Measurements from ENCODE around the gene MTFR1L. TPM values are rescaled to one million over a fixed set of nuclear protein-coding genes. Genes with fewer than 3 reads are reported as not detected.

Gene MTFR1L
- total RNA-seq, 1 experiment from 2014 or later: 32.5 TPM

DNA sequence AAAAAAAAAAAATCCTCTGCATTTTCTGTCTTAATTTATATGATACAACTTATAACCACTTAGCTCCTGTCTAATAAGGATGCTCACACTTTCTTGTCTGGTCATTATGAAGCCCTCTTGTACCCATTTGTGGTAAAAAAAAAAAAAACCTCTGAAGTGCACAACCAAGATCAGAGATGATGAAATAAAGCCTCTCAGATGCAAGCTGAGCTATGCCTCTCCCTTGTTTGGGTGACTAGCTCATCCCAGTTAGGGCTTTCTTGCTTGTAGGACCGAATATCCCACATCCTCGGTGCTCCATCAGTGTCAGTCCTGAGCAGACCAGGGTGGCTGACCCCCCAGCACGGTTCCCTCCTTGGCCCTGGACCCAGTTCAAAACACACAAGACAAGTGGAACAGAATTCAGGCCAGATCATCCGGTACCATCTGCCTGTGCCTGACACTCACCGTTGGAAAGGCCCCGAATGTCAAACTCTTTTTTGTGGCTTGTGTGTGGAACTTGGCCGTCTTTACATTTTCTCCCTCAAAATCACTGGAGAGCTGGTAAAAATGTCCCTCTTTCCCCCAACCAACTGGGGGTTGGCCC lies 26.1 kb upstream of the MTFR1L start:
- Histone ChIP-seq H2BK20ac (ENCODE audit: low read depth, low read length, poor library complexity, severe bottlenecking) (no peak overlapping the region), H3K9me3 (ENCODE audit: control insufficient read depth, low read depth, low read length) (no peaks in the 10 kb centered on the region), H3K79me1 (ENCODE audit: insufficient read depth, low read depth, low read length, poor library complexity, severe bottlenecking) (no peaks in the 10 kb centered on the region), H4K91ac (ENCODE audit: insufficient read length, low read depth, low read length) (no peak overlapping the region), H2BK12ac (ENCODE audit: insufficient read length, low read depth, low read length) (no peak overlapping the region), H3K4me2 (ENCODE audit: insufficient read depth, insufficient read length, low read length) (no peak overlapping the region), H3K27ac (ENCODE audit: insufficient read length, low read depth, low read length) (no peak overlapping the region), H3K14ac (ENCODE audit: insufficient read depth, low read length) (no peak overlapping the region), H3K56ac (ENCODE audit: insufficient read length, low read depth, low read length) (no peak overlapping the region), H3K27me3 (ENCODE audit: insufficient read depth, low read length) (no peaks in the 10 kb centered on the region), H4K5ac (ENCODE audit: insufficient read length, low read depth, low read length) (no peak overlapping the region), H2BK15ac (ENCODE audit: low read depth, low read length) (no peak overlapping the region), H3K9ac (ENCODE audit: extremely low read depth, insufficient read length, low read length) (no peak overlapping the region), H2BK120ac (ENCODE audit: low read depth, low read length, poor library complexity, severe bottlenecking) (no peak overlapping the region), H3K23ac (ENCODE audit: insufficient read length, low read depth, low read length) (no peak overlapping the region), H3K23me2 (ENCODE audit: insufficient read length, low read depth, low read length, poor library complexity, severe bottlenecking) (no peaks in the 10 kb centered on the region), H4K8ac (replicated peaks; ENCODE audit: insufficient read length, low read depth, low read length) (no peak overlapping the region), H3K79me2 (ENCODE audit: insufficient read depth, low read length) (no peaks in the 10 kb centered on the region), H3K4me1 (ENCODE audit: insufficient read depth, low read length) (no peaks in the 10 kb centered on the region), H3K18ac (ENCODE audit: insufficient read length, low read depth, low read length) (no peak overlapping the region), H2AFZ (ENCODE audit: low read length) (no peak overlapping the region), H3T11ph (ENCODE audit: low read length) (no peak overlapping the region), H3K4ac (ENCODE audit: low read depth, low read length) (no peak overlapping the region), H4K20me1 (ENCODE audit: control insufficient read depth, insufficient read depth, insufficient read length) (no peaks in the 10 kb centered on the region), H2BK5ac (ENCODE audit: insufficient read length, low read length) (no peak overlapping the region), H2AK5ac (ENCODE audit: insufficient read length, low read length) (no peak overlapping the region)
- Mint-ChIP-seq H3K4me3 (no peak overlapping the region), H3K4me1 (peaks cover 11 to 18% of the 10 kb centered on the region in 2 experiments), H3K27ac (no peak overlapping the region), H3K9me3 (no peaks in the 10 kb centered on the region; a peak in 1 of 5 replicates), H3K36me3 (ENCODE audit: insufficient read depth in 1 of 3, low read depth in 3 of 3) (peaks cover 0 to 2% (median 1%) of the 10 kb centered on the region in 3 experiments; a peak in 1 of 7 replicates), H3K27me3 (ENCODE audit: low read depth) (peaks cover 2% of the 10 kb centered on the region)
- DNase-seq: no peak
- no CpG with 5 or more reads among the region's 7 CpGs for WGBS (ENCODE audit: extremely low coverage, insufficient read length, low lambda C conversion rate)
- TF ChIP-seq, protein P1, sequence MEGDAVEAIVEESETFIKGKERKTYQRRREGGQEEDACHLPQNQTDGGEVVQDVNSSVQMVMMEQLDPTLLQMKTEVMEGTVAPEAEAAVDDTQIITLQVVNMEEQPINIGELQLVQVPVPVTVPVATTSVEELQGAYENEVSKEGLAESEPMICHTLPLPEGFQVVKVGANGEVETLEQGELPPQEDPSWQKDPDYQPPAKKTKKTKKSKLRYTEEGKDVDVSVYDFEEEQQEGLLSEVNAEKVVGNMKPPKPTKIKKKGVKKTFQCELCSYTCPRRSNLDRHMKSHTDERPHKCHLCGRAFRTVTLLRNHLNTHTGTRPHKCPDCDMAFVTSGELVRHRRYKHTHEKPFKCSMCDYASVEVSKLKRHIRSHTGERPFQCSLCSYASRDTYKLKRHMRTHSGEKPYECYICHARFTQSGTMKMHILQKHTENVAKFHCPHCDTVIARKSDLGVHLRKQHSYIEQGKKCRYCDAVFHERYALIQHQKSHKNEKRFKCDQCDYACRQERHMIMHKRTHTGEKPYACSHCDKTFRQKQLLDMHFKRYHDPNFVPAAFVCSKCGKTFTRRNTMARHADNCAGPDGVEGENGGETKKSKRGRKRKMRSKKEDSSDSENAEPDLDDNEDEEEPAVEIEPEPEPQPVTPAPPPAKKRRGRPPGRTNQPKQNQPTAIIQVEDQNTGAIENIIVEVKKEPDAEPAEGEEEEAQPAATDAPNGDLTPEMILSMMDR (conservative IDR thresholded peaks at IDR 0.05): no peak
